A549 (cell line): ENCODE results near the gene SCUBE1. TPM values are rescaled to one million over a fixed set of nuclear protein-coding genes. Genes with fewer than 3 reads are reported as not detected.

Experiments
- ATAC-seq, 2 experiments: fragments of 200-7000 bp in 1 of 2; fragments of >200 bp in 1 of 2; cut with Nextera tagmentation in 1 of 2; cut with Tn5 transposase in 1 of 2; 3 replicates each; pipeline versions ENCODE4 v1.8.0 to v1.9.1; 2018 to 2020; ENCODE audit warnings: mild to moderate bottlenecking in 1 of 2, moderate library complexity in 1 of 2
- CTCF ChIA-PET: fragments of 300-600 bp; sonication (Branson Sonifier 250); formaldehyde crosslinking; extraction: SDS; loops from one replicate; lab custom pipeline; 2021; ENCODE audit warnings: antibody characterized with exemption, inconsistent platforms; lab: Yijun Ruan, JAX
- POLR2A ChIA-PET: fragments of 350-600 bp; formaldehyde crosslinking; extraction: SDS; loops from one replicate; lab custom pipeline; 2021; ENCODE audit warnings: antibody characterized with exemption, inconsistent platforms; lab: Yijun Ruan, JAX
- DNase-seq, 2 experiments: peaks; one replicate each; pipeline versions ENCODE4 v3.0.0 to v3.0.0-alpha.2; 2011 to 2016; ENCODE audit warnings: low read depth in 1 of 2, low spot score in 1 of 2
- FAIRE-seq: peaks from 2 replicates; lab custom pipeline; 2011; peaks lifted over from hg19 to GRCh38; lab: Jason Lieb, UNC
- H3K27ac ChIP-seq, 2 experiments: fragments of >200 bp; sonication (Bioruptor Twin); formaldehyde crosslinking; 3 replicates each; pipeline ENCODE4 v1.5.1; 2016 to 2017
- H3K4me1 ChIP-seq: fragments of >200 bp; sonication (Bioruptor Twin); formaldehyde crosslinking; 3 replicates; pipeline ENCODE4 v1.6.1; 2016
- H3K4me2 ChIP-seq: fragments of >200 bp; sonication (Bioruptor Twin); formaldehyde crosslinking; 3 replicates; pipeline ENCODE4 v1.6.1; 2016
- H3K4me3 ChIP-seq: fragments of >200 bp; sonication (Bioruptor Twin); formaldehyde crosslinking; 3 replicates; pipeline ENCODE4 v1.5.1; 2016
- H3K9me3 ChIP-seq: fragments of >200 bp; sonication (Bioruptor Twin); formaldehyde crosslinking; 3 replicates; pipeline ENCODE4 v1.6.1; 2016
- CHD4 ChIP-seq: fragments of 200-600 bp; sonication (generic); IDR thresholded peaks from 2 replicates; pipeline ENCODE4 v1.6.1; 2016; ENCODE audit warnings: antibody characterized with exemption, mild to moderate bottlenecking, borderline replicate concordance
- CTCF ChIP-seq: fragments of >200 bp; sonication (Bioruptor Twin); formaldehyde crosslinking; IDR thresholded peaks from 3 replicates; pipeline ENCODE4 v1.5.1; 2016
- EHF ChIP-seq: fragments of 250-450 bp; sonication (Bioruptor Pico); IDR thresholded peaks from 2 replicates; pipeline ENCODE4 v1.5.0; 2020; ENCODE audit warnings: mild to moderate bottlenecking
- FOSL2 ChIP-seq, 2 experiments: fragments of 450-650 bp in 1 of 2; fragments of >200 bp in 1 of 2; sonication (Bioruptor Twin) in 1 of 2; formaldehyde crosslinking; IDR thresholded peaks; 2 replicates each; pipeline versions ENCODE4 v1.5.0 to v1.6.1; 2016 to 2020; ENCODE audit warnings: mild to moderate bottlenecking in 1 of 2, moderate library complexity in 1 of 2
- FOXS1 ChIP-seq: fragments of 250-450 bp; sonication (Bioruptor Pico); IDR thresholded peaks from 2 replicates; pipeline ENCODE4 v1.5.0; 2020; ENCODE audit warnings: mild to moderate bottlenecking, moderate library complexity
- GATA3 ChIP-seq: IDR thresholded peaks from 2 replicates; pipeline ENCODE4 v1.6.1; 2012; ENCODE audit warnings: borderline replicate concordance
- HES2 ChIP-seq: fragments of >200 bp; sonication (Bioruptor Twin); formaldehyde crosslinking; IDR thresholded peaks from 2 replicates; pipeline ENCODE4 v1.6.1; 2016
- JUNB ChIP-seq: fragments of >200 bp; sonication (Bioruptor Twin); formaldehyde crosslinking; IDR thresholded peaks from 2 replicates; pipeline ENCODE4 v1.6.1; 2016
- KDM5A ChIP-seq: fragments of 200-600 bp; sonication (generic); IDR thresholded peaks from 2 replicates; pipeline ENCODE4 v1.6.1; 2016; ENCODE audit warnings: antibody characterized with exemption, mild to moderate bottlenecking
- MAZ ChIP-seq: fragments of 150-350 bp; IDR thresholded peaks from 2 replicates; pipeline ENCODE4 v1.6.1; 2014; ENCODE audit warnings: antibody characterized with exemption, low read depth, low read length, borderline replicate concordance
- NPAS2 ChIP-seq: fragments of 250-450 bp; sonication (Bioruptor Pico); IDR thresholded peaks from 2 replicates; pipeline ENCODE4 v1.8.0; 2022; ENCODE audit warnings: mild to moderate bottlenecking, moderate library complexity, borderline replicate concordance
- NR3C1 ChIP-seq: fragments of >200 bp; sonication (Bioruptor Twin); formaldehyde crosslinking; IDR thresholded peaks from 3 replicates; pipeline ENCODE4 v1.6.1; 2017
- POLR2A ChIP-seq: IDR thresholded peaks from 2 replicates; pipeline ENCODE4 v1.6.1; 2012; ENCODE audit warnings: mild to moderate bottlenecking, low read length
- REST ChIP-seq: fragments of 200-600 bp; sonication (generic); IDR thresholded peaks from 2 replicates; pipeline ENCODE4 v1.6.1; 2016; ENCODE audit warnings: antibody characterized with exemption, mild to moderate bottlenecking, moderate library complexity
- SREBF2 ChIP-seq: fragments of 450-650 bp; IDR thresholded peaks from 2 replicates; pipeline ENCODE4 v1.6.1; 2014; ENCODE audit warnings: mild to moderate bottlenecking, moderate library complexity
- WGBS: methylation state at CpG from one replicate; pipeline ENCODE4 v1.1.6; 2017; ENCODE audit errors: missing lambda C conversion rate; 5-methylcytosine and 5-hydroxymethylcytosine counted together
- polyA plus RNA-seq, 4 experiments: library from polyadenylated mRNA; depleted of rRNA in 3 of 4; stranded (reverse); fragments of >200 nt; fragmentation: RNase III in 1 of 4; extraction: RNeasy Plus Mini Kit Qiagen cat#74134 plus additional on column Dnase treatment in 1 of 4; gene quantifications; 2 replicates in 3 of 4; 3 replicates in 1 of 4; pipeline ENCODE4 v1.2.3, GENCODE V29; 2011 to 2017
- TF ChIP-seq, protein P1 (sequence below): IDR thresholded peaks from 2 replicates; pipeline ENCODE4 v1.6.1; 2012

The SCUBE1 gene
- polyA plus RNA-seq, 2 of the 4 experiments (the other 2 are of a cell fraction), result 0.01 to 0.12 TPM

DNA sequence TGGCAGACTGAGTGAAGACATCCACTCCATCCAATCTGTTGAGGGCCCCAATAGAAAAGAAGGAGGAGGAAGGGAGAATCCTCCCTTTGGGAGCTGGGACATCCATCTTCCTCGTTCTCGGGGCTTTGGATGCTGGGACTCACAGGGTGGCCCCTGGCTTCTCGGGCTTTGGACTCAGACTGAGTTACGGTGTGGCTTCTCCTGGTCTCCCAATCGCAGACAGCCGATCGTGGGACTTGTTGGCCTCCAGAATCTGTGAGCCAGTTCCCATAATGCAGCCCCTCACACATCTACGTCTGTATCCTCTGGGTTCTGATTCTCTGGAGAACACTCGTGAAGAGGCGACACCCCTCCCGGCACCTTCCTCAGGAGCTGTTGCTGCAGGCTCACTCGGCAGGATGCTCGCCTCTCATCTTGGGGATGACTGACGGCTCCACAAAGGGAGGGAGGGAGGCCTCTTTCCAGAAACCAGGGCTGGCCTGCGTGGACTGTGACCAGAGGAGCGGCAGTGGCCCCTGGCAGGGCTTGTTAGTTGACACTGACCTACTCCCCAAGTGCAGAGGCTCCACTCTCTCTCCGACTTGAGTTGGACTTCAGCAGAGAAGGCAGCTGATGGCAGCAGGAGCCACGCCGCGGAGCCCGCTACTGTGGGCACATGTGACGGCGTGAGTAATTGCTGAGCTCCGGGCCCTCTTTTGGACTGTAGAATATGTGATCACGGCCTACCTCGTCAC lies 141.5 kb downstream of the SCUBE1 start:
- 86% methylated on average over 20 of the region's 26 CpGs for WGBS
- no peak for DNase-seq
- Histone ChIP-seq H3K4me1 (no peaks in the 10 kb centered on the region), H3K4me3 (no peak overlapping the region), H3K9me3 (no peaks in the 10 kb centered on the region), H3K27ac (no peak overlapping the region), H3K4me2 (no peak overlapping the region)
- ChIA-PET CTCF (interaction anchor here (0.6 to 1.4 kb wide), 5 partner anchors 14 to 169 kb away, joined by 3 to 4 read pairs (median 3); no protein-coding TSS in a partner anchor), POLR2A (no interaction called here)
- TF ChIP-seq CTCF (no peak), GATA3 (no peak), SREBF2 (no peak)
- ATAC-seq, result no peak
- no peak for FAIRE-seq

DNA sequence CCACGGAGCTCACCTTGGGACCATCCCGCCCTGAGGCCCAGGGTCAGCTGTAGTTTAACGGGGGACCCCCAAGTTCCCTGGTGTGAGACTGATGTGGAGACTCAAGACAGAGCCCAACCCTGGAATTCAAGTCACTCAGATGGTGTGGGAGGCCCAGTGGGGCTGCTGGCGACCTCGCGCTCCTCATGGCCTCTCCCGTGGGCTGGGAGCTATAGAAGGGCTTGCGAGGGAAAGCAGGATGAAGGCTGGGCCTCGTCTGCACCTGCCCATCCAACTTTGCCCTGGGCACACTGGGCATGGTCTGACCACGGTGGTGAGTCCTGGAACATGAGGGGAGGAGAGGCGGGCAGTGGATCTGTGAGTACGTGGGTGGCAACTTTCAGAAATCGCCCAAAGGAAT lies 142.6 kb downstream of the SCUBE1 start:
- H3K4me2 ChIP-seq, result no peak overlapping the region
- ATAC-seq (no peak), FAIRE-seq (no peak), DNase-seq (no peak)
- H3K27ac ChIP-seq, result no peak overlapping the region
- H3K4me3 ChIP-seq, result no peak overlapping the region
- 52% methylated on average over 7 of the region's 13 CpGs for WGBS
- no peaks in the 10 kb centered on the region for H3K4me1 ChIP-seq
- ChIA-PET CTCF (interaction anchor here (0.7 to 1.2 kb wide), 2 partner anchors 13 to 31 kb away, joined by 3 to 4 read pairs; no protein-coding TSS in a partner anchor), POLR2A (interaction anchor here (0.5 to 1.4 kb wide), 2 partner anchors 13 to 451 kb away, joined by 3 to 12 read pairs; no protein-coding TSS in a partner anchor)
- TF ChIP-seq NPAS2 (CRISPR knock-in tag) (no peak), KDM5A (no peak), REST (no peak), EHF (no peak), GATA3 (no peak), NR3C1 (no peak), FOXS1 (CRISPR knock-in tag) (no peak), CHD4 (no peak)
- TF ChIP-seq, protein P1, sequence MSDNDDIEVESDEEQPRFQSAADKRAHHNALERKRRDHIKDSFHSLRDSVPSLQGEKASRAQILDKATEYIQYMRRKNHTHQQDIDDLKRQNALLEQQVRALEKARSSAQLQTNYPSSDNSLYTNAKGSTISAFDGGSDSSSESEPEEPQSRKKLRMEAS, result no peak
- H3K9me3 ChIP-seq, result no peaks in the 10 kb centered on the region

GRCh38 chr22:43200031-43200430 lies 143.1 kb downstream of the SCUBE1 start:
- H3K4me2 ChIP-seq, result no peak overlapping the region
- POLR2A ChIA-PET, result interaction anchor here (0.5 to 1.4 kb wide), 2 partner anchors 12 to 451 kb away, joined by 3 to 12 read pairs; no protein-coding TSS in a partner anchor
- no peak for TF ChIP-seq JUNB
- no peak for TF ChIP-seq FOSL2 (IDR thresholded peaks at IDR 0.05)
- TF ChIP-seq FOSL2 (CRISPR knock-in tag; IDR thresholded peaks at IDR 0.05), result no peak
- TF ChIP-seq POLR2A, result no peak
- no peak for TF ChIP-seq HES2
- TF ChIP-seq MAZ, result no peak
- TF ChIP-seq, all 56 proteins: peak for 0
- FAIRE-seq, result no peak
- DNase-seq, result no peak
- no peak overlapping the region for H3K27ac ChIP-seq
- H3K4me1 ChIP-seq, result no peaks in the 10 kb centered on the region
- CTCF ChIA-PET, result no interaction called here
- no peaks in the 10 kb centered on the region for H3K9me3 ChIP-seq
- H3K4me3 ChIP-seq, result no peak overlapping the region
- 82% methylated on average over 14 of the region's 17 CpGs for WGBS
- ATAC-seq, result no peak
